Smooth muscle cell (in vitro differentiated cells): ENCODE measurements around the gene LIPC. TPM values are rescaled to one million over a fixed set of nuclear protein-coding genes. Genes with fewer than 3 reads are reported as not detected.

Experiments used
- DNase-seq: peaks from one replicate; lab custom pipeline; 2025; ENCODE audit not compliant: unreplicated experiment; lab: John Stamatoyannopoulos, UW
- H2AFZ ChIP-seq: fragments of 200-600 bp; sonication (generic); 2 replicates; pipeline ENCODE4 v1.6.0; 2016; ENCODE audit warnings: antibody characterized with exemption, low read depth, mild to moderate bottlenecking
- H3F3A ChIP-seq: fragments of 200-600 bp; sonication (generic); 2 replicates; pipeline ENCODE4 v1.6.0; 2017; ENCODE audit warnings: antibody characterized with exemption, low read depth
- H3K27ac ChIP-seq: fragments of 200-600 bp; sonication (generic); 2 replicates; pipeline ENCODE4 v1.5.1; 2016; ENCODE audit warnings: low read depth, mild to moderate bottlenecking
- H3K27me3 ChIP-seq: fragments of 200-600 bp; sonication (generic); 2 replicates; pipeline ENCODE4 v1.6.1; 2016; ENCODE audit warnings: low read depth, mild to moderate bottlenecking
- H3K36me3 ChIP-seq: fragments of 200-600 bp; sonication (generic); 2 replicates; pipeline ENCODE4 v1.5.1; 2016; ENCODE audit warnings: low read depth
- H3K4me1 ChIP-seq: fragments of 200-600 bp; sonication (generic); 2 replicates; pipeline ENCODE4 v1.5.1; 2016; ENCODE audit warnings: low read depth
- H3K4me2 ChIP-seq: fragments of 200-600 bp; sonication (generic); 2 replicates; pipeline ENCODE4 v1.6.0; 2016; ENCODE audit warnings: mild to moderate bottlenecking
- H3K4me3 ChIP-seq: fragments of 200-600 bp; sonication (generic); 2 replicates; pipeline ENCODE4 v1.5.1; 2016; ENCODE audit warnings: mild to moderate bottlenecking
- H3K79me2 ChIP-seq: fragments of 200-600 bp; sonication (generic); 2 replicates; pipeline ENCODE4 v1.6.0; 2016; ENCODE audit warnings: low read depth, mild to moderate bottlenecking
- H3K9ac ChIP-seq: fragments of 200-600 bp; sonication (generic); 2 replicates; pipeline ENCODE4 v1.6.0; 2016; ENCODE audit warnings: low read depth
- H3K9me3 ChIP-seq: fragments of 200-600 bp; sonication (generic); replicated peaks from 2 replicates; pipeline ENCODE4 v1.5.1; 2016; ENCODE audit warnings: low read depth
- H4K20me1 ChIP-seq: fragments of 200-600 bp; sonication (generic); 2 replicates; pipeline ENCODE4 v1.6.0; 2016; ENCODE audit warnings: low read depth
- WGBS: methylation state at CpG from one replicate; pipeline ENCODE4 v1.1.7; 2016; ENCODE audit warnings: low lambda C conversion rate; 5-methylcytosine and 5-hydroxymethylcytosine counted together
- polyA plus RNA-seq: library from polyadenylated mRNA; unstranded; fragments of >200 nt; fragmentation: Nextera tagmentation; extraction: Ambion mirVana; gene quantifications from 2 replicates; pipeline ENCODE4 v1.2.1, GENCODE V29; 2016
- total RNA-seq: library from RNA; depleted of rRNA; stranded (reverse); fragments of >200 nt; gene quantifications from 2 replicates; pipeline ENCODE4 v1.2.3, GENCODE V29; 2014
- TF ChIP-seq, protein P1 (sequence below): fragments of 200-600 bp; sonication (generic); IDR thresholded peaks from 2 replicates; pipeline ENCODE4 v1.5.1; 2017; ENCODE audit warnings: borderline replicate concordance, mild to moderate bottlenecking, antibody characterized with exemption; ENCODE audit not compliant: insufficient read depth, poor library complexity, severe bottlenecking

The LIPC gene
- total and polyA plus RNA-seq, 2 experiments from 2014 or later, result not detected

DNA sequence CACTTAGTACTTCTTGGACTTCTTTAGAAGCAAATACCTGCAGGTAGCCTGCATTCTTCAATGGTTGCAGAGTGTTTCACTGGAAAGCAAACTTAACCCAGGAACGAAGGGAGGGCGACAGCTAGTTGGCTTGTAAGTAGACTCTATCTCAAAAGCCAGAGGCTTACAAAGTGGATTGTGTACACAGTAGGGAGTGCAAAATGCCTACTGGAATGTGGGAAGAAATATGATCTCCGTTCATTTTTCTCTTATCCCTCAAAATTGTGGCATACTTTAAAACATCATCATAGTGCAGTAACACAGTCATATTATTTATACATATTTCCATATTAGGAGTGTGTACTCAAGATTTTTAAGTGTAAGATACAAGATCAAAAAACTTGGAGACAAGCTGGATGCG, 155.7 kb downstream of the LIPC start:
- WGBS, result 84% methylated on average over 4 of the region's 4 CpGs
- Histone ChIP-seq H3K79me2 (no peaks in the 10 kb centered on the region), H3F3A (no peaks in the 10 kb centered on the region), H3K9me3 (no peaks in the 10 kb centered on the region), H3K4me3 (no peak overlapping the region), H3K9ac (no peak overlapping the region), H3K27me3 (no peaks in the 10 kb centered on the region), H3K4me1 (no peaks in the 10 kb centered on the region), H4K20me1 (no peaks in the 10 kb centered on the region), H3K36me3 (no peaks in the 10 kb centered on the region), H2AFZ (no peak overlapping the region), H3K4me2 (no peak overlapping the region), H3K27ac (no peak overlapping the region)
- DNase-seq, result no peak
- TF ChIP-seq, protein P1, sequence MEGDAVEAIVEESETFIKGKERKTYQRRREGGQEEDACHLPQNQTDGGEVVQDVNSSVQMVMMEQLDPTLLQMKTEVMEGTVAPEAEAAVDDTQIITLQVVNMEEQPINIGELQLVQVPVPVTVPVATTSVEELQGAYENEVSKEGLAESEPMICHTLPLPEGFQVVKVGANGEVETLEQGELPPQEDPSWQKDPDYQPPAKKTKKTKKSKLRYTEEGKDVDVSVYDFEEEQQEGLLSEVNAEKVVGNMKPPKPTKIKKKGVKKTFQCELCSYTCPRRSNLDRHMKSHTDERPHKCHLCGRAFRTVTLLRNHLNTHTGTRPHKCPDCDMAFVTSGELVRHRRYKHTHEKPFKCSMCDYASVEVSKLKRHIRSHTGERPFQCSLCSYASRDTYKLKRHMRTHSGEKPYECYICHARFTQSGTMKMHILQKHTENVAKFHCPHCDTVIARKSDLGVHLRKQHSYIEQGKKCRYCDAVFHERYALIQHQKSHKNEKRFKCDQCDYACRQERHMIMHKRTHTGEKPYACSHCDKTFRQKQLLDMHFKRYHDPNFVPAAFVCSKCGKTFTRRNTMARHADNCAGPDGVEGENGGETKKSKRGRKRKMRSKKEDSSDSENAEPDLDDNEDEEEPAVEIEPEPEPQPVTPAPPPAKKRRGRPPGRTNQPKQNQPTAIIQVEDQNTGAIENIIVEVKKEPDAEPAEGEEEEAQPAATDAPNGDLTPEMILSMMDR, result no peak

GRCh38 chr15:58588096-58588495, 156.3 kb downstream of the LIPC start:
- H2AFZ ChIP-seq, result no peak overlapping the region
- H3K79me2 ChIP-seq, result no peaks in the 10 kb centered on the region
- H3K9ac ChIP-seq, result no peak overlapping the region
- no peaks in the 10 kb centered on the region for H3K27me3 ChIP-seq
- WGBS, result 95% methylated on average over 1 of the region's 1 CpG
- no peak overlapping the region for H3K4me2 ChIP-seq
- H3K4me3 ChIP-seq, result no peak overlapping the region
- no peaks in the 10 kb centered on the region for H3K36me3 ChIP-seq
- no peaks in the 10 kb centered on the region for H3K9me3 ChIP-seq
- H3K27ac ChIP-seq, result no peak overlapping the region
- TF ChIP-seq, protein P1, result no peak
- H3K4me1 ChIP-seq, result no peaks in the 10 kb centered on the region
- H3F3A ChIP-seq, result no peaks in the 10 kb centered on the region
- no peak for DNase-seq
- H4K20me1 ChIP-seq, result no peaks in the 10 kb centered on the region

DNA sequence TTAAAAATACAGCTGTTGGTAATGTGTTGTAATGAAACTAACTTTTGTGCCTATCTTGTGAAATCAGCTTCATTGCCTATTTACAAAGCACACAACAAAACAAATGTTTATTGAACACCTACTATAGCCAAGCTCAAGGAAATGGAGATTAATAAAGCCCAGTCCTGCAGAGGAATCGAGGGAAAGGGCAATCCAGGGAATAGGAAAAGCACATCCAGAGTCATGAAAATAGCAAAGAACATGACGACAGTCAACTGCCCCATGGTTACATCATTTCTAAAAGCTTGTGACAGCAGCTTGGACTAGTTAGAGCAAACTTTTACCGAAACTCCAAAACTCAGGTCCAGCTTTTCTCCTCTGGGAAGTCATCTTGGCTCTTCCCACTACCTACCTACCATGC, 157.3 kb downstream of the LIPC start:
- no peak overlapping the region for H3K4me3 ChIP-seq
- H3K9me3 ChIP-seq, result no peaks in the 10 kb centered on the region
- TF ChIP-seq, protein P1, result no peak
- 91% methylated on average over 3 of the region's 3 CpGs for WGBS
- no peaks in the 10 kb centered on the region for H3F3A ChIP-seq
- H3K27me3 ChIP-seq, result no peaks in the 10 kb centered on the region
- H3K36me3 ChIP-seq, result no peaks in the 10 kb centered on the region
- no peak overlapping the region for H3K27ac ChIP-seq
- H4K20me1 ChIP-seq, result no peaks in the 10 kb centered on the region
- no peaks in the 10 kb centered on the region for H3K4me1 ChIP-seq
- no peaks in the 10 kb centered on the region for H3K79me2 ChIP-seq
- H3K4me2 ChIP-seq, result no peak overlapping the region
- no peak overlapping the region for H2AFZ ChIP-seq
- H3K9ac ChIP-seq, result no peak overlapping the region
- no peak for DNase-seq

GRCh38 chr15:58590236-58590635, 158.4 kb downstream of the LIPC start:
- no peaks in the 10 kb centered on the region for H3K4me1 ChIP-seq
- no peaks in the 10 kb centered on the region for H4K20me1 ChIP-seq
- DNase-seq, result no peak
- no peak overlapping the region for H3K4me3 ChIP-seq
- TF ChIP-seq, protein P1, result no peak
- H3K4me2 ChIP-seq, result no peak overlapping the region
- no peaks in the 10 kb centered on the region for H3K27me3 ChIP-seq
- H3K27ac ChIP-seq, result no peak overlapping the region
- no peaks in the 10 kb centered on the region for H3K9me3 ChIP-seq
- no peaks in the 10 kb centered on the region for H3K36me3 ChIP-seq
- H3F3A ChIP-seq, result no peaks in the 10 kb centered on the region
- 89% methylated on average over 1 of the region's 1 CpG for WGBS
- no peak overlapping the region for H3K9ac ChIP-seq
- H2AFZ ChIP-seq, result no peak overlapping the region
- no peaks in the 10 kb centered on the region for H3K79me2 ChIP-seq
